Measurements from ENCODE around the gene ARID3A.
A peak's percentile ranks its signal among the peaks of the same experiment; 100 is the strongest.
"Not testable (repeated sequence)": the region's sequence is repeated elsewhere in the genome, so short reads cannot be mapped to it uniquely, and the experiment has no call there.

Gene ARID3A, protein sequence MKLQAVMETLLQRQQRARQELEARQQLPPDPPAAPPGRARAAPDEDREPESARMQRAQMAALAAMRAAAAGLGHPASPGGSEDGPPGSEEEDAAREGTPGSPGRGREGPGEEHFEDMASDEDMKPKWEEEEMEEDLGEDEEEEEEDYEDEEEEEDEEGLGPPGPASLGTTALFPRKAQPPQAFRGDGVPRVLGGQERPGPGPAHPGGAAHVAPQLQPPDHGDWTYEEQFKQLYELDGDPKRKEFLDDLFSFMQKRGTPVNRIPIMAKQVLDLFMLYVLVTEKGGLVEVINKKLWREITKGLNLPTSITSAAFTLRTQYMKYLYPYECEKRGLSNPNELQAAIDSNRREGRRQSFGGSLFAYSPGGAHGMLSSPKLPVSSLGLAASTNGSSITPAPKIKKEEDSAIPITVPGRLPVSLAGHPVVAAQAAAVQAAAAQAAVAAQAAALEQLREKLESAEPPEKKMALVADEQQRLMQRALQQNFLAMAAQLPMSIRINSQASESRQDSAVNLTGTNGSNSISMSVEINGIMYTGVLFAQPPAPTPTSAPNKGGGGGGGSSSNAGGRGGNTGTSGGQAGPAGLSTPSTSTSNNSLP

GRCh38 chr19:925526-926322, at the start of gene ARID3A:
Gene ARID3A (plus strand): TSS chr19:926035. CDS start chr19:929529, 3,494 bp downstream.
- peak; percentile 78 for DNase-seq (ENCODE audit: insufficient read length, low spot score)
- FAIRE-seq = no peak

DNA sequence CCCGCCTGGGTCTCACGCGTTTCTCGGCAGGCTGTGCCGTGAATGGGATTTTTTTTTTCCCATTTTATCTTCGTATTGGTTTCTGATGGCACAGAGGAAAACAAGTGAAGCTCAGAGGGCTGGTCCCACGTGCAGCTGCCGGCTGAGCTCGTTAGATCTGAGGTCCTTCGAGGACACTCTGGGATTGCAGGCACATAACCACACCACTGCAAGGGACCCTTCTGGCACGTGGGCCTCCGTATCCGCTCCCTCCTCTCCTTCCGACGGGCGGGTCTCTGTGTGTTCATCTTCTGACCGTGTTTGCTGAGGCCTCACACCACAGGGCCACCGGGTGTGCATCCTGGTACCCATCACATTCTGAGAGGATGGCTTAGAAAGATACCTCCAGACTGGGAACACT, 49.7 kb upstream of the ARID3A start:
- no peak for DNase-seq (ENCODE audit: insufficient read length, low spot score)
- FAIRE-seq = no peak

- DNase-seq (ENCODE audit: insufficient read length, low spot score) (no peak), FAIRE-seq (no peak)
Observed at GRCh38 chr19:876780-877314, 49.0 kb upstream of the ARID3A start.

GRCh38 chr19:877992-878660, 47.7 kb upstream of the ARID3A start:
- DNase-seq (ENCODE audit: insufficient read length, low spot score) = not testable (repeated sequence)
- peak; percentile 70 for FAIRE-seq

GRCh38 chr19:878751-879561, 46.9 kb upstream of the ARID3A start:
- FAIRE-seq; DNase-seq (ENCODE audit: insufficient read length, low spot score): not testable (repeated sequence)

- no peak for DNase-seq (ENCODE audit: insufficient read length, low spot score)
Observed at GRCh38 chr19:879711-880438, 46.0 kb upstream of the ARID3A start.

DNA sequence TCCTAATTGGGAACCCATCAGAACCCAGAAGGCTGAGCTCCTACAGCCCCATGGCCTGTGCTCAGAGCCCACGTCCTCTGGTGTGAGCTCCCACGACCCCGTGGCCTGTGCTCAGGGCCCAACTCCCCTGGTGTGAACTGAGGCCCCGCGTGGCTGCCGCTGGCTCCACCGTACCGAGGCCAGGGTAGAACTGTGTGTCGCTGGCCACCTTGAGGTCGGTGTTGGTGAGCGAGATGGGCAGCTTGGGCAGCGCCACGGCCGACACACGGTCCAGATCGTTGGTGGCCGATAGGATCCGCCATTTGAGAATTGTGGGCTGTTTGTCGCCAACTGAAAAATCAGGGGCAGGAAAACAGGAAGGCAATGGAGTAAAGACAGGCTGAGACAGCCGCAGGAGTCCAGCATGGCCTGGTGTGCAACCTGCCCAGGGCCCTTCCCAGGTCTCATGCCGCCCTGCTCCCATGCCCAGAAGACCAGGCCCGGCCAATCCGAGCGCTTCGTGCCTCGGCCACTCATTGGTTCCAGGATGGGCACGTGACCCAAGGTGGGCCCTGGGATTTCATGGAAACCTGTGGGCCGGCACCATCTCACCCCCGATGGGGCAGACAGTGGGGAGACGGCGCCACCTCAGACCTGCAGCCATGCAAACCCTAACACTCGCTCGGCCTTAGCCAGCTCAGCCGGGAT, 44.3 kb upstream of the ARID3A start:
- FAIRE-seq = no peak

More at GRCh38 chr19:879711-880438, 46.0 kb upstream of the ARID3A start:
- FAIRE-seq = peak; percentile 33

GRCh38 chr19:882871-883497, 42.9 kb upstream of the ARID3A start:
- DNase-seq (ENCODE audit: insufficient read length, low spot score) = no peak
- FAIRE-seq = no peak

More for the DNA sequence above, 44.3 kb upstream of the ARID3A start:
- DNase-seq (ENCODE audit: insufficient read length, low spot score) = no peak

- no peak for FAIRE-seq
Observed at GRCh38 chr19:883661-884211, 42.1 kb upstream of the ARID3A start.

DNA sequence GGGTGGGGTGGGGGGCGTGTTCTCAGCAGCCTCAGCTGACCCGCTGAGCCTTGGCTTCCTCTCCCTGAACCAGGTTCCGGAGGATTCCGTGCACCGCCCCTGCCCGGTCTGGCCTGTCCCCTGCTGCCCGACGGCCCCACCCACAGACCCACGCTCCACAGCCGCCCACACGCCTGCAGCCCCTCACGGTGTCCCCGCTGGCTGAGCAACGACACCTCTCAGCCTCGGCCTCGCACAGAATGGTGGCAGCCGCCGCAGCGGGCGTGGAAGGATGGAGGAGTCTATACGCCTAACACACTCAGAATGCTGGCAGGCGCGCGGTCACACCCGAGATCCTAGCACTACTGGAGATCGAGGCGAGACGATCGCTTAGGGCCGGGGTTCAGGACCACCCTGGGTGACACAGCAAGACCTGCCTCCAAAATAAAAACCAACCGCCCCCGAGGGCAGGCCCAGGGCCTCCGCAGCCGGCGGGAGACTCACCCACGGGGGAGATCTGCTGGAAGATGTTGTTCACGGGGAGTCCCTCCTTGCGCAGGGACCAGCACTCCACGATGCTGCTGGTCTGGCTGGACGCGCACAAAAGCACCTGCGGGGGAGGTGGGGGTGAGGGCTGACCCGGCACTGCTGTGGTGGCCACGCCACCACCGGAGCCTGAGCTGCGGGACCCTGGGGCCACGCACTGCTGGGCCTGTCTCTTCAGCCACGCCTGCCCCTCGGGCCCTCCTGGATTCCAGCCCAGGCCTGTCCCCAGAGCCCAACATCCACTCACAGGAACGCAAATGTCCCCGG, 41.2 kb upstream of the ARID3A start:
- FAIRE-seq (no peak), DNase-seq (ENCODE audit: insufficient read length, low spot score) (no peak)

More at GRCh38 chr19:883661-884211, 42.1 kb upstream of the ARID3A start:
- no peak for DNase-seq (ENCODE audit: insufficient read length, low spot score)

DNA sequence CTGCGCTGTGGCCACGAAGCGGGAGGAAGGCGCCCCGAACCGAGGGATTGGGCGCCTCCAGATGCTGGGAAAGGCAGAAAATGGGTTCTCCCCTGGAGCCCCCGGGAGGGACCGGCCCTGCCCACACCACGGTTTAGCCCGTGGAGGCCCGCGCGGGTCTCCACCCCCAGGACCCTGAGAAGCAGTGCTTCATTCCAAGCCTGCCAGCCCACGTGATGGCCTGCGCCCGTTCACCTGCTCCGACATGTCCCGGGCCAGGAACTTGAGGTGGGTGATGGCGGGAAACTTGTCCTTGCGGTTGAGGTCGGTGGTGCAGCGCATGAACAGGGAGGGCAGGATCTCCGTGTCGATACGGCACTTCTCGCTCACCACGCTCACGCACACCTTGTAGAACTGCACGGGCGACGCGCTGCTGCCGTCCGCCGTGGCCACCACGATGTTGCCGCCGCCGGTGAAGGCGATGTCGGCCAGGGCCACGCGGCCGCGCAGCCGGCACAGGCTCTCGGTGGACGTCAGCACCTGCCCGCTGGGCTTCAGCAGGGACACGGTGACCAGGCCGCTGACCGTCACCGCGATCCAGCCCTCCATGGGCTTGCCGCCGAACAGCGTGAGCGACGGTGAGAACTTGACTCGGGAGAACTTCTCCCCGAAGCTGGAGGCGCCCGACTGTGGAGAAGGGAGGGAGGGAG, 40.2 kb upstream of the ARID3A start:
- DNase-seq (ENCODE audit: insufficient read length, low spot score) = no peak
- no peak for FAIRE-seq

GRCh38 chr19:887072-887471, 38.8 kb upstream of the ARID3A start:
- no peak for FAIRE-seq

DNA sequence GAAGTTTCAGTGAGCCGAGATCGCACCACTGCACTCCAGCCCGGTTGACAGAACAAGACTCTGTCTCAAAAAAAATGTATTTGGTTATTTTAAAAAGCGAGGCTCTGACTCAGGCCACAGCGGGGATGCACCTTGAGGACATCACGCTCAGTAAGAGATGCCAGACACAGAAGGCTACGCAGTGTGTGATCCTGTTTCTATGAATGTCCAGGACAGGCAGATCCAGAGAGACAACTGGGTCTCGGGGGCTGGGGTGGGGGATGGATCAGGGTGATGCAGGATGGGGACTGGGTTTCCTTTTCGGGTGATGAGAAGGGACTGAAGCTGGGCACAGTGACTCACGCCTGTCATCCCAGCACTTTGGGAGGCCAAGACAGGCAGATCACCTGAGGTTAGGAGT, 38.2 kb upstream of the ARID3A start:
- no peak for DNase-seq (ENCODE audit: insufficient read length, low spot score)
- no peak for FAIRE-seq

More at GRCh38 chr19:887072-887471, 38.8 kb upstream of the ARID3A start:
- DNase-seq (ENCODE audit: insufficient read length, low spot score) = no peak

GRCh38 chr19:888581-889385, 37.1 kb upstream of the ARID3A start:
- DNase-seq (ENCODE audit: insufficient read length, low spot score) = no peak
- FAIRE-seq = no peak

DNA sequence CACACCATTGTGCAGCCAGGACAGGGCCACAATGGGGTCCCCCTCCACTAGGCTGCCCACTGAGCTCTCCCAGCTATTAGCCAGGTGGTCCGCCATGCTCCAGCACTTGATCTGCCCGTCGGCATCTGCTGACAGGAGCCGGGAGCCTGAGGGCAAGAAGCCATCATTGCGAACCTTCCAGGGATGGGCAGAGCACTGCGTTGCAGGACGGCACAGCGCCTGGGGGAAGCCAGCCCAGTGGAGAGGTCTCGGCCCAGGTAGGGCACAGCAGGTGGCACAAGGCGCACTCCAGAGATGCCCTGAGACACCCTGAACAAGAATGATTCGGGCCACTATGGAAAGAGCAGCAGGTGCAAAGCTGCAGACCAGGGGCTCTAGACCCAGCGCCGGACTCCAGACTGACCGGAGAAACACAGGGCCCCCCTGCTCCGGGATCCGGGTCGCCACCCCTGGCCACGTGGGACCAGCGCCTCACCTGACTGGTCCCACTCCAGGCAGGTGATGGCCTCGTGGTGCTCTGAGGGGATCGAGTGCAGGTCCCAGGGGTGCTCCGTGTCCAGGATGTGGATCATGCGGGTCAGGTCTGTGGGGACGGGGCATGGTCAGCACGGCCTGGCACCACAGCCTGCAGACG, 36.1 kb upstream of the ARID3A start:
- FAIRE-seq = no peak
- no peak for DNase-seq (ENCODE audit: insufficient read length, low spot score)
